ENCODE data around the gene IQCE.
"Not testable (repeated sequence)": the region's sequence is repeated elsewhere in the genome, so short reads cannot be mapped to it uniquely, and the experiment has no call there.

Gene IQCE

GRCh38 chr7:2582006-2582735 lies 23.4 kb downstream of the IQCE start:
- no peak for DNase-seq

GRCh38 chr7:2583798-2584580 lies 25.2 kb downstream of the IQCE start:
- no peak for DNase-seq

GRCh38 chr7:2585446-2585845 lies 26.7 kb downstream of the IQCE start:
- DNase-seq = no peak

GRCh38 chr7:2586326-2587020 lies 27.7 kb downstream of the IQCE start:
- no peak for DNase-seq

GRCh38 chr7:2587134-2587533 lies 28.4 kb downstream of the IQCE start:
- no peak for DNase-seq

GRCh38 chr7:2587778-2588177 lies 29.0 kb downstream of the IQCE start:
- no peak for DNase-seq

- DNase-seq = no peak
Measured at GRCh38 chr7:2589341-2589740, 30.6 kb downstream of the IQCE start.

GRCh38 chr7:2589941-2590340 lies 31.2 kb downstream of the IQCE start:
- DNase-seq = not testable (repeated sequence)

GRCh38 chr7:2592375-2592865 lies 33.6 kb downstream of the IQCE start:
- no peak for DNase-seq

- no peak for DNase-seq
Measured at GRCh38 chr7:2593036-2593727, 34.4 kb downstream of the IQCE start.

- no peak for DNase-seq
Measured at GRCh38 chr7:2594599-2594998, 35.8 kb downstream of the IQCE start.

- DNase-seq = no peak
Measured at GRCh38 chr7:2595258-2595860, 36.6 kb downstream of the IQCE start.

- no peak for DNase-seq
Measured at GRCh38 chr7:2596464-2597272, 37.9 kb downstream of the IQCE start.

- DNase-seq = no peak
Measured at GRCh38 chr7:2597273-2597640, 38.5 kb downstream of the IQCE start.

- DNase-seq = no peak
Measured at GRCh38 chr7:2598154-2598823, 39.5 kb downstream of the IQCE start.

GRCh38 chr7:2601065-2601464 lies 42.3 kb downstream of the IQCE start:
- DNase-seq = no peak

- no peak for DNase-seq
Measured at GRCh38 chr7:2601907-2602306, 43.1 kb downstream of the IQCE start.

- DNase-seq = no peak
Measured at GRCh38 chr7:2602406-2603043, 43.7 kb downstream of the IQCE start.

GRCh38 chr7:2603044-2603965 lies 44.5 kb downstream of the IQCE start:
- no peak for DNase-seq
